CD4-positive, alpha-beta T cell treated with Interleukin-17A for 1 hour (primary cell): Measurements from ENCODE around the gene C15orf39.

ENCODE experiments used
- DNase-seq: peaks from one replicate; pipeline ENCODE4 v3.0.0-alpha.2; 2020

Gene C15orf39

GRCh38 chr15:75174102-75174501, 27.6 kb upstream of the C15orf39 start:
- DNase-seq: no peak

GRCh38 chr15:75174729-75175128, 27.0 kb upstream of the C15orf39 start:
- no peak for DNase-seq

- no peak for DNase-seq
Observed at GRCh38 chr15:75176396-75176761, 25.3 kb upstream of the C15orf39 start.

GRCh38 chr15:75177360-75178071, 24.2 kb upstream of the C15orf39 start:
- no peak for DNase-seq

GRCh38 chr15:75178171-75178937, 23.3 kb upstream of the C15orf39 start:
- no peak for DNase-seq

- no peak for DNase-seq
Observed at GRCh38 chr15:75178938-75179745, 22.5 kb upstream of the C15orf39 start.

- no peak for DNase-seq
Observed at GRCh38 chr15:75179746-75180140, 21.9 kb upstream of the C15orf39 start.

GRCh38 chr15:75181780-75182179, 19.9 kb upstream of the C15orf39 start:
- DNase-seq: no peak

GRCh38 chr15:75182187-75183131, 19.2 kb upstream of the C15orf39 start:
- no peak for DNase-seq

GRCh38 chr15:75185271-75186029, 16.2 kb upstream of the C15orf39 start:
- DNase-seq: no peak

- DNase-seq: no peak
Observed at GRCh38 chr15:75186044-75186443, 15.6 kb upstream of the C15orf39 start.

- DNase-seq: no peak
Observed at GRCh38 chr15:75188499-75188898, 13.2 kb upstream of the C15orf39 start.

GRCh38 chr15:75191235-75191634, 10.4 kb upstream of the C15orf39 start:
- DNase-seq: no peak

- no peak for DNase-seq
Observed at GRCh38 chr15:75192307-75192706, 9.4 kb upstream of the C15orf39 start.

- DNase-seq: no peak
Observed at GRCh38 chr15:75193272-75193671, 8.4 kb upstream of the C15orf39 start.

GRCh38 chr15:75193976-75194375, 7.7 kb upstream of the C15orf39 start:
- no peak for DNase-seq

- DNase-seq: no peak
Observed at GRCh38 chr15:75194397-75194796, 7.3 kb upstream of the C15orf39 start.

GRCh38 chr15:75195122-75195765, 6.4 kb upstream of the C15orf39 start:
- DNase-seq: no peak

- DNase-seq: no peak
Observed at GRCh38 chr15:75195766-75196241, 5.9 kb upstream of the C15orf39 start.

GRCh38 chr15:75197062-75197630, 4.5 kb upstream of the C15orf39 start:
- DNase-seq: no peak
